HG02938 (cell line): ENCODE results near the gene PGBD5.

Experiments
- ATAC-seq: cut with Tn5 transposase; IDR thresholded peaks from one replicate; pipeline ENCODE4 v1.9.1; 2021; ENCODE audit warnings: mild to moderate bottlenecking, moderate library complexity; ENCODE audit not compliant: unreplicated experiment

PGBD5 gene

GRCh38 chr1:230268371-230269170 lies 157.6 kb downstream of the PGBD5 start:
- ATAC-seq = no peak

- ATAC-seq = no peak
These were observed 158.6 kb downstream of the PGBD5 start for GRCh38 chr1:230267338-230268065.

GRCh38 chr1:230266456-230266855 lies 159.7 kb downstream of the PGBD5 start:
- no peak for ATAC-seq

GRCh38 chr1:230265200-230266115 lies 160.7 kb downstream of the PGBD5 start:
- ATAC-seq = no peak
